GM18499 (cell line): Measurements from ENCODE around the gene PLIN3.
"Not testable (repeated sequence)": the region's sequence is repeated elsewhere in the genome, so short reads cannot be mapped to it uniquely, and the experiment has no call there.

ENCODE experiments used
- ATAC-seq: cut with Tn5 transposase; IDR thresholded peaks from one replicate; pipeline ENCODE4 v1.9.1; 2021; ENCODE audit warnings: moderate number of reproducible peaks; ENCODE audit not compliant: insufficient read depth, unreplicated experiment

PLIN3 gene, protein sequence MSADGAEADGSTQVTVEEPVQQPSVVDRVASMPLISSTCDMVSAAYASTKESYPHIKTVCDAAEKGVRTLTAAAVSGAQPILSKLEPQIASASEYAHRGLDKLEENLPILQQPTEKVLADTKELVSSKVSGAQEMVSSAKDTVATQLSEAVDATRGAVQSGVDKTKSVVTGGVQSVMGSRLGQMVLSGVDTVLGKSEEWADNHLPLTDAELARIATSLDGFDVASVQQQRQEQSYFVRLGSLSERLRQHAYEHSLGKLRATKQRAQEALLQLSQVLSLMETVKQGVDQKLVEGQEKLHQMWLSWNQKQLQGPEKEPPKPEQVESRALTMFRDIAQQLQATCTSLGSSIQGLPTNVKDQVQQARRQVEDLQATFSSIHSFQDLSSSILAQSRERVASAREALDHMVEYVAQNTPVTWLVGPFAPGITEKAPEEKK

GRCh38 chr19:4867534-4868285, at the start of gene PLIN3:
TSS of gene PLIN3 (minus strand) at chr19:4867667. CDS start at chr19:4861394, 6,273 bp downstream.
- no peak for ATAC-seq

- no peak for ATAC-seq
Observed at GRCh38 chr19:4916292-4917082, 49.0 kb upstream of the PLIN3 start.

DNA sequence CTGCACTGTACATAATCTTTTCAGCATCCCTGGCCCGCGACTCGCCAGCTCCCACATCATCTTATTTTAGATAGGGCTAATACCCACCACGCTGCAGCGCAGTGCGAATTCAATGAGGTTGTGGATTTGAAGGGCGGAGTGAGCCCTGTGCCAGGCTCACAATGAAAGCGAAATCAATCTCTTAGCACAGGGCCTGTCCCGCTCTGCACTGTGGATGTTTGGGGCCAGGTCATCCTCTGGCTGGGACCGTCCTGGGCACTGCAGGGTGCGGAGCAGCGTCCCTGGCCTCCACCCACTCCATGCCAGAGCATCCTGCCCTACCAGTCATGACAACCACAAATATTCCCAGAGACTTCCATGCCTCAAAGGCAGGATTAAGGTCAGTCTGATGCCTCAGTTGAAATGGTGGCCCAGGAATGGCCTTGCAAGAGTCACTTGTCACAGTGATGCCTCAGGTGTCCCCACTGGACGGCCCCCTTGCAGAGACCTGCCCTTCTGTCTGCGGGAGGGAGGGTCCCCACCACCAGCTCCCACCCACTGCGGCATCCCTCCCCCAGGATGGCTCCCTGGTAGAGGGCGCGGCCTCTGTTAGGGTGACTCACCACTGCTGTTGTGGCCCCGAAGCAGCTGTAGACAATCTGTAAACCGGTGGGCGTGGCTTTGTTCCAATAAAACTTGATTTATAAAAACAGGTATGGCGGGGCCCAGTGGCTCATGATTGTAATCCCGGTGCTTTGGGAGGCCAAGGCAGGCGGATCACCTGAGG, 47.5 kb upstream of the PLIN3 start:
- ATAC-seq: no peak

- no peak for ATAC-seq
Observed at GRCh38 chr19:4913996-4914735, 46.7 kb upstream of the PLIN3 start.

DNA sequence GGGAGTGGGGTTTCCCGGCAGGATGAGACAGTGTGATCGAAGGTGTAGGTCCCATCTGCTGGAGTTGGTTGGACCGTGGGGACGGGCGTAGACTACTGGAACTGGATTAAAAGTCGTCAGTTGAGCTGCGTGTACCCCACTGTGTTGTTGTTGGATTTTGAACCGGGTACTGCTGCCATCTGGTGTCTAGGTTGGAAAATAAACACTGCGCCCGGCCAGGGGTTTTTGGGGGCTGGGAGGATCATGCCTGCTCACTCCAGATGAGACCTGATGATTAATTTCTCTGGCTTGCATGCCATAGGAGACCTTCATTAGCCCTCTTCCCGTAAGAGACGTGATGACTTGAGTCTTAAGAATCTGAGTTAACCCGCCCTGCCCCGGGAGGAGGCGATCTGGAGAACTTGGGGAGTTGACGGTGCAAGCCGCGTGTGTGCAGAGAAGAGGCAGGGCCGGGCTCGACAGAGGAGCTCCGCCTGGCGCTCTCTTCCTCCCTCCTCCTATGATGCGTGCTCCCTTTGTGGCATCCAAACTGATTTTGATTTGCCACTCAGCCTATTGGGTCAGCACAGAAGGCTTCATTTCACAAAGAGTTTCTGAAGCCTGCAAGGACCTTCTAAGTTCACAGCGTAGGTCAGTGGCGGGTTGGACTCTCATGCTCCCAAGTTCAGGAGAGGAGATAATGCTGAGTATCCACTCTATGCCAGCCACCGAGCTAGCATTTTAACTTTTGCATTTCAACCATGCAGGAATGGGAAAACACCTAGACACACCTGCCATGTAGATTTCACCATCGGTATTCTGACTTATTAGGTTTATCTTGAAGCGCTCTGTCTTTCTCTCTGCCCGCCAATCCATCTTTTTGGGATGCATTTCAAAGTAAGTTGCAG, 44.6 kb upstream of the PLIN3 start:
- ATAC-seq: no peak

GRCh38 chr19:4911314-4911713, 43.8 kb upstream of the PLIN3 start:
- no peak for ATAC-seq

- no peak for ATAC-seq
Observed at GRCh38 chr19:4910594-4911281, 43.3 kb upstream of the PLIN3 start.

- no peak for ATAC-seq
Observed at GRCh38 chr19:4909897-4910593, 42.6 kb upstream of the PLIN3 start.

DNA sequence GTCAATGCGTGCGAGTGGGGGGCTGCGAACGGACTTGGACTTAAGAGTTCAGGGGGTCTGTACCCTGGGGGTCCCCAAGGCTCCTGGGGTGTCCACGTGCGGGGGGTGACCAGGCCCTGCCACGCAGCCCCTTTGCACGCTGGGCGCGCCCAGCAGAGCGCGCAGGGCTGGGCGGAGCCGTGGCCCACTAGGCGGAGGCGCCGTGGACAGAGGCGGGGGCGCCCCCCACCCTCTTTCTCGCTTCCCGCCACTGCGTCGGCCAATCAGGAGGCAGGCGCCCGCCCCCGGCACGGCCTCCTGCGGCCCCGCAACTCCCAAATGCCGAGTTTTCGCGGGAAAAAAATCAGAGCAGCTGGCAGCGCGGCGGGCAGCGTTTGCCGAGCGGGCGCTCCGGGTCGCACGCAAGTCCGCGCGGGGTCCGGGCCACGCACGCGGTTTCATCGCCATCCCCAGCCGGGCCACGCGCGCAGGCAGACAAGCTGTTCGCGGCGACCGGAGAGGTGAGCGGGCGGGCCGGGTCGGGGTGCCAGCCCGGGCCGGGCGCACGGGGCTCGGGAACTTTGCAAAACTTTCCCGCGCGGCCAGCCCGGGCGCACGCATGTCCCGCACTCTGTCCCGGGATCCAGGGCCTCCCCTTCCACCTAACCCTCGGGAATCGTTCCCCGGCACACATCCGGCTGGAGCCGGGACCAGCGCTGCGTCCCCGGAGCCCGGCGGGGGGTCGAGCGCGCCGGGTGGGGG, 41.9 kb upstream of the PLIN3 start, which contains the start of gene UHRF1:
Gene UHRF1, plus strand, starts transcription at position 346 of the 741 bp plus-strand sequence. CDS start 1,385 bp downstream, outside the sequence.
- no peak for ATAC-seq

- no peak for ATAC-seq
Observed at GRCh38 chr19:4908781-4909155, 41.3 kb upstream of the PLIN3 start.

DNA sequence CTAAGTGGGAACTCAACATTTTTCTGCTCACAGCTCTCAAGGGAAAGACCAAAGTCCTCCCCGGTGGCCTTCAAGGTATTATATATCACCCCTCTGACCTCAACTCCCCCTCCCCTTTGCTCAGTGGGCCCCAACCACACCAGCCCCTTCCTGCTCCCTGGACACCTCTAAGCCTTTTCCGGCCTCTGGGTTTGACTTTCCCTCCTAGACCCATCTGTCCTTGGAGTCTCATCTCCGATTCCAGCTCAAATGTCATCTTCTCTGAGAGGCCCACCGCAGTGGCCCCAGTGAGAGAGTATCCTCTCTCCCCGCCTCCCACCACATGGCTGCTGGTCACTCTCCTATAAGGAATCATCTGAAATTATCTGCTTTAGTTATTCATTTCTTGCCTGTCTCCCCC, 40.9 kb upstream of the PLIN3 start:
- no peak for ATAC-seq

DNA sequence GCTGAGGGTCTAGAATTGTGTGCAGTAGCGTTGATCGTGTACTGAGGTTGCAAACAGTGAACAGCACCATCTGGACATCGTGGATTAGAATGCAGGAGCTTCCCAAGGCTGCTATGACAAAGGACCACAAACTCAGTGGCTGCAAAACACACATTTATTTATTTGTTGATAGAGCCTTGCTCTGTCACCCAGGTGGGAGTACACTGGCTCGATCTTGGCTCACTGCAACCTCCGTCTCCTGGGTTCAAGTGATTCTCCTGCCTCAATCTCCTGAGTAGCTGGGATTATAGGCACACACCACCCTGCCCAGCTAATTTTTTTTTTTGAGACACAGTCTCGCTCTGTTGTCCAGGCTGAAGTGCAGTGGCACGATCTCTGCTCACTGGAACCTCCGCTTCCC, 39.5 kb upstream of the PLIN3 start:
- no peak for ATAC-seq

- ATAC-seq: no peak
Observed at GRCh38 chr19:4904481-4904880, 37.0 kb upstream of the PLIN3 start.

GRCh38 chr19:4902796-4903195, 35.3 kb upstream of the PLIN3 start, which contains the start of gene ARRDC5:
TSS of gene ARRDC5 (minus strand) at chr19:4902896. CDS start at chr19:4902825, 71 bp downstream.
- ATAC-seq: no peak

DNA sequence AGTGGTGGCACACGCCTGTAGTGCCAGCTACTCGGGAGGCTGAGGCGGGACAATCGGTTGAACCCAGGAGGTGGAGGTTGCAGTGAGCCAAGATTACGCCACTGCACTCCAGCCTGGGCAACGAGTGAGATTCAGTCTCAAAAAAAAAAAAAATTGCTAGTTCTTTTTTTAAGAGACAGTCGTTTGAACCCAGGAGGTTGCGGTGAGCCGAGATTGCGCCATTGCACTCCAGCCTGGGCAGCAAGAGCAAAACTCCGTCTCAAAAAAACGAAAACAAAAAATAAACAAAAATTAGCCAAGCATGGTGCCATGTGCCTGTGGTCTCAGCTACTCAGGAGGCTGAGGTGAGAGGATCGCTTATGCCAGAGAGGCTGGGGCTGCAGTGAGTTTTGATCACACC, 33.4 kb upstream of the PLIN3 start:
- ATAC-seq: not testable (repeated sequence)

- ATAC-seq: no peak
Observed at GRCh38 chr19:4897146-4897545, 29.7 kb upstream of the PLIN3 start.
